NCI-H774 (cell line): ENCODE results near the gene GGACT.
"Not testable (repeated sequence)": the region's sequence is repeated elsewhere in the genome, so short reads cannot be mapped to it uniquely, and the experiment has no call there.

Experiments used
- DNase-seq: peaks from one replicate; lab custom pipeline; 2025; lab: John Stamatoyannopoulos, UW

GGACT gene

GRCh38 chr13:100600915-100601314 lies 12.3 kb upstream of the GGACT start:
- DNase-seq = no peak

GRCh38 chr13:100600461-100600860 lies 11.9 kb upstream of the GGACT start:
- DNase-seq = no peak

GRCh38 chr13:100597253-100597652 lies 8.7 kb upstream of the GGACT start:
- DNase-seq = no peak

GRCh38 chr13:100596516-100596915 lies 7.9 kb upstream of the GGACT start:
- DNase-seq = no peak

GRCh38 chr13:100594731-100595130 lies 6.1 kb upstream of the GGACT start:
- no peak for DNase-seq

GRCh38 chr13:100594255-100594654 lies 5.7 kb upstream of the GGACT start:
- no peak for DNase-seq

- no peak for DNase-seq
Observed at GRCh38 chr13:100589178-100589725, 663 bp upstream of the GGACT start.

GRCh38 chr13:100584896-100585295 lies 3.7 kb downstream of the GGACT start:
- no peak for DNase-seq

- DNase-seq = no peak
Observed at GRCh38 chr13:100581504-100581903, 7.1 kb downstream of the GGACT start.

GRCh38 chr13:100581030-100581429 lies 7.6 kb downstream of the GGACT start:
- no peak for DNase-seq

- DNase-seq = no peak
Observed at GRCh38 chr13:100580045-100580444, 8.5 kb downstream of the GGACT start.

- not testable (repeated sequence) for DNase-seq
Observed at GRCh38 chr13:100577239-100577638, 11.3 kb downstream of the GGACT start.

- DNase-seq = peak; percentile 11
Observed at GRCh38 chr13:100573121-100573520, 15.5 kb downstream of the GGACT start.

GRCh38 chr13:100566543-100566942 lies 22.0 kb downstream of the GGACT start:
- DNase-seq = no peak

- no peak for DNase-seq
Observed at GRCh38 chr13:100565286-100565685, 23.3 kb downstream of the GGACT start.

GRCh38 chr13:100564444-100565223 lies 24.0 kb downstream of the GGACT start:
- DNase-seq = no peak

GRCh38 chr13:100563779-100564178 lies 24.8 kb downstream of the GGACT start:
- no peak for DNase-seq

- DNase-seq = no peak
Observed at GRCh38 chr13:100561599-100562204, 26.9 kb downstream of the GGACT start.

GRCh38 chr13:100561158-100561499 lies 27.5 kb downstream of the GGACT start:
- DNase-seq = no peak

- DNase-seq = no peak
Observed at GRCh38 chr13:100560498-100561157, 28.0 kb downstream of the GGACT start.

- no peak for DNase-seq
Observed at GRCh38 chr13:100559886-100560285, 28.7 kb downstream of the GGACT start.

- no peak for DNase-seq
Observed at GRCh38 chr13:100552755-100553154, 35.8 kb downstream of the GGACT start.

- no peak for DNase-seq
Observed at GRCh38 chr13:100549316-100549715, 39.3 kb downstream of the GGACT start.
